Body of pancreas (tissue), 4 donors: Measurements from ENCODE around the gene BEST1.

Experiments used
- CTCF ChIP-seq, 7 experiments: fragments of 450-650 bp in 4 of 7; fragments of 200-600 bp in 3 of 7; sonication (generic) in 3 of 7; IDR thresholded peaks; one replicate each; pipeline ENCODE4 v1.5.1; 2016 to 2019; ENCODE audit warnings: antibody characterized with exemption in 7 of 7
- POLR2A ChIP-seq, 3 donors: fragments of 450-650 bp; IDR thresholded peaks; one replicate each; pipeline ENCODE4 v1.6.1; 2016; ENCODE audit warnings: antibody characterized with exemption in 3 of 3, mild to moderate bottlenecking in 2 of 3

- TF ChIP-seq CTCF (IDR thresholded peaks at IDR 0.05), result no peak
- TF ChIP-seq POLR2A (IDR thresholded peaks at IDR 0.05), result no peak
Measured at GRCh38 chr11:61921446-61921845, 28.7 kb upstream of the BEST1 start.
